HG02840 (cell line): Measurements from ENCODE around the gene CCNG2.

Experiments
- ATAC-seq: cut with Tn5 transposase; IDR thresholded peaks from one replicate; pipeline ENCODE4 v1.9.1; 2021; ENCODE audit warnings: mild to moderate bottlenecking, moderate library complexity, moderate number of reproducible peaks; ENCODE audit not compliant: unreplicated experiment, low FRiP score

Gene CCNG2

DNA sequence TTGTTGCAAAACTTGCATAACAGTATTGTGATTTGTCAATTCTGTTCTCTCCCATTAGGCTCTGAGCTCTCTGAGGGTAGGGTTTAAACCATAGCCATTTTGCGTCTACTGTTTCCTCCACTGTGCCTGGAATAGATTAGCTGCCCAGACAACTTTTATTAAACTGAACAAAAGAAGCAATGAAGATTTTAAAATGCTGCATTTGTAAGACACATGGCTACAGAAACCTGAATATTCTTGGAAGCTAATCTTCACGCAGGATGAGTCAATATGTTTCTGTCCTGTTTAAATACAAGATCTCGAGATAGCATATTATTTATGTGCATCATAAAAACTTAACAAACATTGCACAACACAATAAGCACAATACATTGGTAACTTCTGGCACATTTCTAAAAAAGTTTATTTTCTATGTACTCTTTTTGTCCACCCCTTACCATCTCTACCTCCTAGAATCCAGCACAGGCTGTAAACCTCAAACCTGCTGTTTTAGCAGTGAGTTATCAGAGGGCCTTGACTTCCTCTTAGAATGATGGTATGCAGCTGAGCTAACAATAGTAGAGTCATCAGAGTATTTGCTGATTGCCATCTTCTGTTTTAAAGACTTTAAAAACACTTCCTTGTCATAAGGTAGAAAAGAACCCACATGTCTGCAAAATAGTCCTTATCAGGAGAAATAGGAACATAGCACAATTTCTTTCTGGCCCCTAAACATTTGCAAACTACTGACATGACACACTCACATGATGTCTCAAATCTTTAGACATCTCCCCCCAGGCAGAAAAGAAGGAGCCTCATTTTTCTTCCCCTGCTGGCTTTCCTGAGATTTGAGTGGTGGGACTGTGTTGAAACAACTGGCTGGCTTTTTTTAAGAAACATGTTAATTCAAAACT, 10.6 kb upstream of the CCNG2 start:
- ATAC-seq: no peak

GRCh38 chr4:77147079-77147782, 9.8 kb upstream of the CCNG2 start:
- ATAC-seq: no peak

GRCh38 chr4:77148078-77148477, 8.9 kb upstream of the CCNG2 start:
- ATAC-seq: no peak

DNA sequence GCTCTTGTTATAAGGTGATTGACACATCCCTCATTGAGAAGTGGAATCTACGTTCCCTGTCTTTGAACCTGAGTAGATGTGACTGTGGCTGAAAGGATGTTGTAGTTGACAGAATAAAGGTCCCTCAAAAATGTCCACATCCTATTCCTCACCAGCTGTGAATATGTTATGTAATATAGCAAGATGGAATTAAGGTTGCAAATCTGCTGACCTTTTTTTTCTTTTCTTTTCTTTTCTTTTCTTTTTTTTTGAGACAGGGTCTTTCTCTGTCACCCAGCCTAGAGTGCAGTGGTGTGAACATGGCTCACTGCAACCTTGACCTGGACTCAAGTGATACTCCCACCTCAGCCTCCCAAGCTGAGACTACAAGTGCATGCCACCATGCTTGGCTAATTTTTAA, 7.2 kb upstream of the CCNG2 start:
- no peak for ATAC-seq

DNA sequence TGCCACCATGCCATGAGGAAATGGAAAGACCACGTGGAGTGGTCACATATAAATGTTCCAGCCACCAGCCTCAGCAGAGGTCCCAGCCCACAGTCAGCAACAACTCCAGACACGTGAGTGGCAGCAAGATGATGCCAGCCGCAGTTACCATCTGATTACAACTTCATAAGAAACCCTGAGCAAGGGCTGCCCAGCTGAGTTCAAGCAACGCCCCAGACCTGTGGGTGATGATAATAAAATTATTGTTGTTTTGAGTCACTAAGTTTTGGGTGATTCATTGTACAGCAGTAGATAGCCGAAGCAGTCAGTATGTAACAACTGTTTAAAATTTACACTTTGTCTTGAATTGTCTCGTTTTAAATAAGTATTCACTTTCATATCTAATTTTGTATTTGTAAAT, 5.8 kb upstream of the CCNG2 start:
- no peak for ATAC-seq

- no peak for ATAC-seq
These were observed 4.6 kb upstream of the CCNG2 start for GRCh38 chr4:77152421-77152820.

DNA sequence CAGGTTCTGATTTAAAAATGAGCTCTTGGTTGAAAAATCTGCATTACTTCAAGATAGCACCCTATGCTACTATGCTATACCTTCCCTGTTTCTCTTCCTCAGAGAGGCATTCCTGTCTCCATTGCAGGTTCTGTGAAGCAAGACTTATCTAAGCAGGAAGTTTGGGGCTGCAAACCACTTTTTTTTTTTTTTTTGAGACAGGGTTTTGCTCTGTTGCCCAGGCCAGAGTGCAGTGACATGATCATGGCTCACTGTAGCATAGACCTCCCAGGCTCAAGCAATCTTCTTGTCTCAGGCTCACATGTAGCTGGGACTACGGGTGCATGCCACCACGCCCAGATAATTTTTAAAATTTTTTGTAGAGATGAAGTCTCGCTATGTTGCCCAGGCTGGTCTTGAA, 4.0 kb upstream of the CCNG2 start:
- ATAC-seq: no peak

- no peak for ATAC-seq
These were observed 2.9 kb upstream of the CCNG2 start for GRCh38 chr4:77154065-77154464.

DNA sequence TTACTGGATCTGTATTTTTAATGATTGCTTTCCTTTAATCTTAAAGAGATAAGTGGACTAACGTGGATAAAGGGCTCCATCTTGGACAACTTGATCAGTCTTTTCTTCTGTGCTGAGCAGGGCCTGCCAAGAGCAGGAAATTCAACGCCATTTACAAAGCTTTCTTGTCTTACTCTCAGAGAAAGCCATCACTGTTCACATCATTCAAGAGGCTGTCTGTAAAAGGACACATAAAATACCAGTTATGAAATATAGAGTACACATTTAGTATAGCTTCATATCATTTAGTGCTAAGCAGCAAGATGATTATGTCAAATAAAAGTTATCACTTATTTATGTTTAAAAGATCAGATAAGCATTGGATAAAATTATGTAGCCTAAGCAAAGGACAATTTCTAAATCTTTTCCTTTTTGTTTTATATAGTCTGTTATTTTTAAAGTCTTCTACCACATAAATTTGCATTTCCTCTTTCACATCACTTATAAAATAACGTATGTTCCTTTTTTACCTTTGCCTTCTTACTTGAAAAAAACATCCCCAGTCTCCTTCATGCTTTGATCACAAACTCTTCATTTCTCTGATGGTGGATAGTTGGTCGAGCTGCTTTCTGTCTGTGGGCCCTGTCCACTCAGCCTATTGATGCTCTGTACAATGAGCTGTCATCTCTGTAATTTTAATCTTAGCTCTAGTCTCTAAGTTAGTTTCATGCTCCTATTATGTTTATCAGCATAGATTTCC, 2.1 kb upstream of the CCNG2 start:
- ATAC-seq: no peak

- no peak for ATAC-seq
These were observed 1.2 kb upstream of the CCNG2 start for GRCh38 chr4:77155631-77156452.

- ATAC-seq: peak; percentile 90
These were observed 485 bp upstream of the CCNG2 start for GRCh38 chr4:77156533-77156911.

DNA sequence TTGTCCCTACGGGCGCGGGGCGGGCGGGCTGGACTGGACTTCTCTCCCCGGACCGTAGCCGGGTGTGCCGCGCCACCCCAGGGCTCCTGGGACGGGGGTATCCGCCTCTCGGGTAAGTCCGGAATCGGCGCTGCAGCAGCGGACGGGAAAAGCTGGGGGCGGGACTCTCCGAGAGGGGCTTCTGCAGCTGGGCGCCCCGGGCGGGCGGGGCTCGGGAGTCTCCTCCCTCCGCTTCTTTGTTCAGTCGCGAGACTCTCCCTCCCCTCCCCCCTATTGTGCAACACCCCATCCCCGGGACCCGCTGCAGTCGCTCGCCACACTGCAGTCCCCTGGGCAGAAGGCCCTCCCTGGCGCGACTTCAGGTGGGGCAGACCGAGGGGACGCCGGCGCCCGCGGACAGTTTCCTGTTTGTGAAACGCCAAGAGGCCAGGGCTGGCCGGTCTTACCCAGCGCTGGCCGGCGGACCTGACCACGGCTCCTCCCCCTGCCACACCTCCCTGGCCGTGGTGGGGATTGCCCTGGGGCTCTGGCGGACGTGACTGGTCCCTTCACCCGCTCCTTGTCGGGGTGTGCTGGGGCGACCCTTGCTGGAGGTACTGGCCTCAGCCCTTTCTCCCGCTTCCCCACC, 966 bp downstream of the CCNG2 start:
- ATAC-seq: peak; percentile 43

GRCh38 chr4:77158487-77158861, 1.5 kb downstream of the CCNG2 start:
- ATAC-seq: no peak

DNA sequence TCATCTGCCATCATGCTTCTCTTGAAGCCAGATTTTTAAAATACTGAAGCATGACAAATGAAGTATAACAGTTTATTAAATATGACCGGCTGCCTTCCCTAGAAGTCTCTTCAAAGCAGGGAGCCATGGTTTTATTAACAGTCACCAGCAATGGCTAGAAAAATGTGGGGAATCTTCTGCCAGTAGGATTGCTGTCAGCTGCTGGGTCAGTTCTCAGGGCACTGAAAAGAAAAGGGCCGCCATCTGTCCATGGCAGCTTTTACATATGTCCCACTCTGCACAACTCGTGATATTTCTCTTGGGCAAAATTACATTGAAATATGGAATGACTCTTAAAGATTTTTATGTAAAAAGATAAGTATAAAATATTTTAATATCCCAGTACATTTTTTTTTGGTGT, 2.8 kb downstream of the CCNG2 start:
- ATAC-seq: no peak

DNA sequence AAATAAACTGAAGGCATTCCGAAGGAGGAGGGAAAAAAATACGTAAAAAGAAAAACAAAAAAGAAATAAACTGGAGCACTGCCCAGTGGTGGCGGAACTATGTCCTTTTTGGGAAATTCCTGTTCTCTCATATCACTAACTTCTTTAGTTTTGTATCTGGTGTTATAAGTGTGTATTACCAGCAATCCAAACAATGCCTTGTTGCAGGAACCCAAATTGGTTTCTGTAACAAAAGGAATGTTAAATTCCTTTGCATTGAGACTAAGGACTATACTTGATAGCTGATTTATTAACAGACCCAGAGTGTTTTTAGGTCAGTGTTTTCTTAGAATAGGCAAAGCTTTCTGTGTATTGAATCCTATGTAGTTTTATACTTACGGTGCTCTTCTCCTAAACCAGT, 6.6 kb downstream of the CCNG2 start:
- ATAC-seq: no peak

DNA sequence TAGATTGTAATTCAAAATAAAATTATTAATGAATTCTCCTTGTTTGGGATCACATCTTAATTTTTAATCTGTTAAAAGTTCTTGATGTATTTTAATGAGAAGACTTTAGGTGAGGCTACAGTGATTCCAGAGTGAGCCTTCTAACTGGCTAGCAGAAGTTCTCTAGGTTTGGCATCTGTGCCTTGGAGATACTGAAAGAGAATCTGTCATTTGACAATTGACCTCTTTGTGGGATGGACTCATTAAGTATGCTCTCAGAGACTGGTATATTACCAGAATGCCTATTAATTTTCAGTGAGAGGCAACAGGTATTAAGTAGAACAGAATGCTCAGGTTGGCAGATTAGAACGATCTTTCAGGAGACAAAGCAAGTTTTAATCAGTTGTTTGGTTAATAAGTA, 10.2 kb downstream of the CCNG2 start:
- no peak for ATAC-seq

DNA sequence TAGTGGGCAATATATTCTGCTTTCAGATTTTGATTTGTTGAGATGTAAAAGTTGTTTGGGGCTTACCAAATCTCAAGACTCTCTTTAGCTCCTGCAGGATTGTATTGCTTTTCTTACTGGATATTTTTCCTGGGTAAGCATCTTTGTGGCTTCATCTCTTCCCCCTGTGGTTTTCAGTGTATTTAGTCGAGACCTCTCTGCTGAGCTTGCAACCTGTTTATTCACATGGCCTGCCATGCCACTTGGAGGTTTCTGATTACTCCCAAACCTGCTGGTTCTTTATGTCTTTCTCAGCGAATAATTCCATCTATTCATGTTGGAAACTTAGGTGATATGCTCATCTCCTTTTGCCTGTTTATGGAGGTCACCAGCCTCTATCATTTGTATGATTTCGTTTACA, 10.9 kb downstream of the CCNG2 start:
- no peak for ATAC-seq

GRCh38 chr4:77169481-77169880, 12.5 kb downstream of the CCNG2 start:
- no peak for ATAC-seq

- ATAC-seq: no peak
These were observed 13.9 kb downstream of the CCNG2 start for GRCh38 chr4:77170926-77171325.

GRCh38 chr4:77172336-77172735, 15.3 kb downstream of the CCNG2 start:
- ATAC-seq: no peak
